Thoracic aorta (tissue), 2 donors: ENCODE results near the gene BEND2. TPM values are rescaled to one million over a fixed set of nuclear protein-coding genes. Genes with fewer than 3 reads are reported as not detected.

Experiments
- ATAC-seq: fragments of 150-250 bp; one replicate; pipeline ENCODE4 v1.8.0; 2017; ENCODE audit warnings: low read depth; ENCODE audit not compliant: insufficient number of reproducible peaks, low FRiP score
- DNase-seq: peaks from one replicate; pipeline ENCODE4 v3.0.0-alpha.2; 2020; ENCODE audit warnings: low spot score
- H3K27ac ChIP-seq, 2 donors: fragments of 200-600 bp; sonication (generic); 1 replicate in 1 of 2; 2 replicates in 1 of 2; pipeline ENCODE4 v1.5.1; 2016; ENCODE audit warnings: mild to moderate bottlenecking in 2 of 2, moderate library complexity in 2 of 2
- H3K27me3 ChIP-seq: fragments of 200-600 bp; sonication (generic); replicated peaks from 2 replicates; pipeline ENCODE4 v1.6.0; 2016; ENCODE audit warnings: mild to moderate bottlenecking; ENCODE audit not compliant: insufficient read depth
- H3K36me3 ChIP-seq: fragments of 200-600 bp; sonication (generic); one replicate; pipeline ENCODE4 v1.5.1; 2016
- H3K4me1 ChIP-seq, 2 donors: fragments of 200-600 bp; sonication (generic); 1 replicate in 1 of 2; 2 replicates in 1 of 2; pipeline versions ENCODE4 v1.5.1 to v1.6.0; 2016; ENCODE audit warnings: low read depth in 2 of 2, mild to moderate bottlenecking in 1 of 2; ENCODE audit not compliant: control insufficient read depth in 1 of 2
- H3K4me3 ChIP-seq: fragments of 200-600 bp; sonication (generic); 2 replicates; pipeline ENCODE4 v1.5.1; 2016; ENCODE audit warnings: mild to moderate bottlenecking
- H3K9me3 ChIP-seq: fragments of 200-600 bp; sonication (generic); 2 replicates; pipeline ENCODE4 v1.5.1; 2016
- CTCF ChIP-seq: fragments of 200-600 bp; sonication (generic); IDR thresholded peaks from one replicate; pipeline ENCODE4 v1.5.1; 2019; ENCODE audit warnings: antibody characterized with exemption
- total RNA-seq, 2 donors: library from RNA; depleted of rRNA; stranded (reverse); fragments of >200 nt; gene quantifications; one replicate each; pipeline versions ENCODE4 v1.1.0 to v1.2.3, GENCODE V29; 2016

BEND2 gene
- total RNA-seq, 2 donors from 2014 or later: not detected

- no peak for DNase-seq
- H3K4me3 ChIP-seq: no peak overlapping the region
- no peak overlapping the region for H3K27ac ChIP-seq
- H3K9me3 ChIP-seq: no peaks in the 10 kb centered on the region
- no peaks in the 10 kb centered on the region for H3K4me1 ChIP-seq
- no peaks in the 10 kb centered on the region for H3K27me3 ChIP-seq
- no peak for TF ChIP-seq CTCF
- H3K36me3 ChIP-seq: no peaks in the 10 kb centered on the region
- ATAC-seq: no peak
Observed at GRCh38 chrX:18210470-18210869, 10.2 kb downstream of the BEND2 start.

- DNase-seq (no peak), ATAC-seq (no peak)
- Histone ChIP-seq H3K9me3 (no peaks in the 10 kb centered on the region), H3K4me3 (no peak overlapping the region), H3K27me3 (no peaks in the 10 kb centered on the region), H3K36me3 (no peaks in the 10 kb centered on the region), H3K27ac (no peak overlapping the region), H3K4me1 (no peaks in the 10 kb centered on the region)
- no peak for TF ChIP-seq CTCF
Observed at GRCh38 chrX:18206657-18207056, 14.0 kb downstream of the BEND2 start.

GRCh38 chrX:18203631-18204030 lies 17.1 kb downstream of the BEND2 start:
- TF ChIP-seq CTCF: no peak
- ATAC-seq: no peak

GRCh38 chrX:18194688-18195087 lies 26.0 kb downstream of the BEND2 start:
- Histone ChIP-seq H3K4me3 (no peak overlapping the region), H3K36me3 (no peaks in the 10 kb centered on the region), H3K9me3 (no peaks in the 10 kb centered on the region), H3K4me1 (no peaks in the 10 kb centered on the region), H3K27me3 (no peaks in the 10 kb centered on the region), H3K27ac (no peak overlapping the region)
- ATAC-seq (no peak), DNase-seq (no peak)
- TF ChIP-seq CTCF: no peak

More at GRCh38 chrX:18203631-18204030, 17.1 kb downstream of the BEND2 start:
- H3K36me3 ChIP-seq: no peaks in the 10 kb centered on the region
- no peak for DNase-seq
- H3K27me3 ChIP-seq: no peaks in the 10 kb centered on the region
- H3K27ac ChIP-seq: no peak overlapping the region
- no peaks in the 10 kb centered on the region for H3K9me3 ChIP-seq
- H3K4me1 ChIP-seq: no peaks in the 10 kb centered on the region
- no peak overlapping the region for H3K4me3 ChIP-seq

GRCh38 chrX:18179446-18179845 lies 41.2 kb downstream of the BEND2 start:
- H3K27me3 ChIP-seq: no peaks in the 10 kb centered on the region
- no peak for ATAC-seq
- H3K4me3 ChIP-seq: no peak overlapping the region
- no peaks in the 10 kb centered on the region for H3K9me3 ChIP-seq
- no peaks in the 10 kb centered on the region for H3K36me3 ChIP-seq
- DNase-seq: no peak
- no peak overlapping the region for H3K27ac ChIP-seq
- H3K4me1 ChIP-seq: no peaks in the 10 kb centered on the region
- TF ChIP-seq CTCF: no peak
